T-helper 2 cell treated with Interferon-gamma antibody and Interleukin-4, amounts not matched to agents 5 μg/mL and 100 μg/mL, for 36 hours (primary cell): ENCODE results near the gene ZBTB7C.

ENCODE experiments used
- DNase-seq: peaks from one replicate; pipeline ENCODE4 v3.0.0; 2021; ENCODE audit warnings: low spot score
- H3K27ac Mint-ChIP-seq: one replicate; pipeline ENCODE4 v1.8.0; 2021; ENCODE audit warnings: mild to moderate bottlenecking, mixed read lengths
- H3K27me3 Mint-ChIP-seq: one replicate; pipeline ENCODE4 v1.8.0; 2021; ENCODE audit warnings: low read depth, mixed read lengths
- H3K36me3 Mint-ChIP-seq: one replicate; pipeline ENCODE4 v1.8.0; 2021; ENCODE audit warnings: low read depth, mixed read lengths
- H3K4me1 Mint-ChIP-seq: one replicate; pipeline ENCODE4 v1.8.0; 2021; ENCODE audit warnings: low read depth, mixed read lengths
- H3K4me3 Mint-ChIP-seq: one replicate; pipeline ENCODE4 v1.8.0; 2022; ENCODE audit warnings: mild to moderate bottlenecking, moderate library complexity, mixed read lengths
- H3K9me3 Mint-ChIP-seq: one replicate; pipeline ENCODE4 v1.8.0; 2021; ENCODE audit warnings: mixed read lengths

ZBTB7C gene

GRCh38 chr18:48228841-48229240 is 180.3 kb downstream of the ZBTB7C start:
- no peak for DNase-seq
- peaks cover 20% of the 10 kb centered on the region for H3K4me1 Mint-ChIP-seq
- H3K4me3 Mint-ChIP-seq = peak overlapping the region; percentile 43
- peaks cover 13% of the 10 kb centered on the region for H3K27me3 Mint-ChIP-seq
- H3K9me3 Mint-ChIP-seq = no peaks in the 10 kb centered on the region
- H3K36me3 Mint-ChIP-seq = no peaks in the 10 kb centered on the region
- peak overlapping the region; percentile 79 for H3K27ac Mint-ChIP-seq

- no peaks in the 10 kb centered on the region for H3K36me3 Mint-ChIP-seq
- H3K4me3 Mint-ChIP-seq = peak overlapping the region; percentile 43
- no peak for DNase-seq
- H3K27me3 Mint-ChIP-seq = peaks cover 11% of the 10 kb centered on the region
- no peaks in the 10 kb centered on the region for H3K9me3 Mint-ChIP-seq
- peak overlapping the region; percentile 79 for H3K27ac Mint-ChIP-seq
- H3K4me1 Mint-ChIP-seq = peaks cover 20% of the 10 kb centered on the region
Measured at GRCh38 chr18:48228301-48228715, 180.9 kb downstream of the ZBTB7C start.

- H3K4me3 Mint-ChIP-seq = peak overlapping the region; percentile 45
- H3K27ac Mint-ChIP-seq = peak overlapping the region; percentile 78
- H3K4me1 Mint-ChIP-seq = peaks cover 20% of the 10 kb centered on the region
Measured at GRCh38 chr18:48227206-48227605, 182.0 kb downstream of the ZBTB7C start.

GRCh38 chr18:48226401-48226800 is 182.8 kb downstream of the ZBTB7C start:
- Mint-ChIP-seq H3K36me3 (no peaks in the 10 kb centered on the region), H3K27ac (no peak overlapping the region), H3K27me3 (peaks cover 4% of the 10 kb centered on the region), H3K4me3 (no peak overlapping the region), H3K4me1 (peaks cover 20% of the 10 kb centered on the region), H3K9me3 (no peaks in the 10 kb centered on the region)
- DNase-seq = no peak

More at GRCh38 chr18:48227206-48227605, 182.0 kb downstream of the ZBTB7C start:
- Mint-ChIP-seq H3K9me3 (no peaks in the 10 kb centered on the region), H3K36me3 (no peaks in the 10 kb centered on the region), H3K27me3 (peaks cover 7% of the 10 kb centered on the region)
- DNase-seq = peak; percentile 12

GRCh38 chr18:48222118-48222517 is 187.1 kb downstream of the ZBTB7C start:
- peaks cover 4% of the 10 kb centered on the region for H3K27me3 Mint-ChIP-seq
- H3K4me1 Mint-ChIP-seq = peaks cover 3% of the 10 kb centered on the region
- no peaks in the 10 kb centered on the region for H3K36me3 Mint-ChIP-seq
- DNase-seq = no peak
- no peak overlapping the region for H3K4me3 Mint-ChIP-seq
- no peak overlapping the region for H3K27ac Mint-ChIP-seq
- no peaks in the 10 kb centered on the region for H3K9me3 Mint-ChIP-seq

- Mint-ChIP-seq H3K36me3 (no peaks in the 10 kb centered on the region), H3K4me1 (peaks cover 2% of the 10 kb centered on the region), H3K27me3 (peaks cover 11% of the 10 kb centered on the region), H3K4me3 (no peak overlapping the region), H3K27ac (no peak overlapping the region), H3K9me3 (no peaks in the 10 kb centered on the region)
- no peak for DNase-seq
Measured at GRCh38 chr18:48219810-48220499, 189.2 kb downstream of the ZBTB7C start.

GRCh38 chr18:48219037-48219809 is 190.0 kb downstream of the ZBTB7C start:
- no peak overlapping the region for H3K27ac Mint-ChIP-seq
- no peaks in the 10 kb centered on the region for H3K9me3 Mint-ChIP-seq
- H3K4me3 Mint-ChIP-seq = no peak overlapping the region

GRCh38 chr18:48218285-48219022 is 190.7 kb downstream of the ZBTB7C start:
- Mint-ChIP-seq H3K9me3 (no peaks in the 10 kb centered on the region), H3K4me1 (no peaks in the 10 kb centered on the region), H3K27ac (no peak overlapping the region), H3K36me3 (no peaks in the 10 kb centered on the region), H3K27me3 (peaks cover 16% of the 10 kb centered on the region), H3K4me3 (no peak overlapping the region)
- DNase-seq = no peak

More at GRCh38 chr18:48219037-48219809, 190.0 kb downstream of the ZBTB7C start:
- Mint-ChIP-seq H3K27me3 (peaks cover 11% of the 10 kb centered on the region), H3K4me1 (no peaks in the 10 kb centered on the region), H3K36me3 (no peaks in the 10 kb centered on the region)
- DNase-seq = no peak

- Mint-ChIP-seq H3K27me3 (peaks cover 17% of the 10 kb centered on the region), H3K36me3 (no peaks in the 10 kb centered on the region), H3K27ac (no peak overlapping the region), H3K4me3 (no peak overlapping the region), H3K9me3 (no peaks in the 10 kb centered on the region), H3K4me1 (no peaks in the 10 kb centered on the region)
- DNase-seq = no peak
Measured at GRCh38 chr18:48217258-48218250, 191.6 kb downstream of the ZBTB7C start.

- no peak for DNase-seq
- Mint-ChIP-seq H3K27me3 (peaks cover 17% of the 10 kb centered on the region), H3K4me1 (no peaks in the 10 kb centered on the region), H3K27ac (no peak overlapping the region), H3K36me3 (no peaks in the 10 kb centered on the region), H3K9me3 (no peaks in the 10 kb centered on the region), H3K4me3 (no peak overlapping the region)
Measured at GRCh38 chr18:48216639-48217257, 192.4 kb downstream of the ZBTB7C start.

GRCh38 chr18:48215876-48216638 is 193.1 kb downstream of the ZBTB7C start:
- no peaks in the 10 kb centered on the region for H3K9me3 Mint-ChIP-seq
- no peak for DNase-seq
- no peaks in the 10 kb centered on the region for H3K4me1 Mint-ChIP-seq
- no peak overlapping the region for H3K27ac Mint-ChIP-seq
- no peaks in the 10 kb centered on the region for H3K36me3 Mint-ChIP-seq
- H3K27me3 Mint-ChIP-seq = peaks cover 20% of the 10 kb centered on the region
- H3K4me3 Mint-ChIP-seq = no peak overlapping the region

GRCh38 chr18:48213791-48214190 is 195.4 kb downstream of the ZBTB7C start:
- no peaks in the 10 kb centered on the region for H3K36me3 Mint-ChIP-seq
- H3K4me3 Mint-ChIP-seq = no peak overlapping the region
- no peak overlapping the region for H3K27ac Mint-ChIP-seq
- DNase-seq = no peak
- peaks cover 28% of the 10 kb centered on the region for H3K27me3 Mint-ChIP-seq
- no peaks in the 10 kb centered on the region for H3K9me3 Mint-ChIP-seq
- H3K4me1 Mint-ChIP-seq = no peaks in the 10 kb centered on the region
